Duodenal mucosa (tissue), 2 donors: Measurements from ENCODE around the gene FHOD3.

ENCODE experiments used
- H3K27ac ChIP-seq: one replicate; pipeline ENCODE4 v1.7.0; 2013; ENCODE audit warnings: low read depth, low read length
- H3K27me3 ChIP-seq, 2 donors: one replicate each; pipeline ENCODE4 v1.7.0; 2013; ENCODE audit warnings: low read length in 2 of 2, control low read depth in 1 of 2; ENCODE audit not compliant: insufficient read depth in 2 of 2, control insufficient read depth in 1 of 2
- H3K36me3 ChIP-seq, 2 donors: one replicate each; pipeline ENCODE4 v1.7.0; 2013; ENCODE audit warnings: low read length in 2 of 2, control low read depth in 1 of 2; ENCODE audit not compliant: insufficient read depth in 2 of 2, control insufficient read depth in 1 of 2
- H3K4me1 ChIP-seq, 2 donors: one replicate each; pipeline ENCODE4 v1.7.0; 2013; ENCODE audit warnings: low read length in 2 of 2, control low read depth in 1 of 2; ENCODE audit not compliant: insufficient read depth in 2 of 2, control insufficient read depth in 1 of 2
- H3K4me3 ChIP-seq, 2 donors: one replicate each; pipeline ENCODE4 v1.7.0; 2013; ENCODE audit warnings: low read length in 2 of 2, low read depth in 1 of 2
- H3K9ac ChIP-seq, 2 donors: one replicate each; pipeline ENCODE4 v1.7.0; 2013; ENCODE audit warnings: low read length in 2 of 2, low read depth in 1 of 2
- H3K9me3 ChIP-seq, 2 donors: one replicate each; pipeline ENCODE4 v1.7.0; 2013; ENCODE audit warnings: low read length in 2 of 2, control low read depth in 1 of 2; ENCODE audit not compliant: control insufficient read depth in 1 of 2

FHOD3 gene

DNA sequence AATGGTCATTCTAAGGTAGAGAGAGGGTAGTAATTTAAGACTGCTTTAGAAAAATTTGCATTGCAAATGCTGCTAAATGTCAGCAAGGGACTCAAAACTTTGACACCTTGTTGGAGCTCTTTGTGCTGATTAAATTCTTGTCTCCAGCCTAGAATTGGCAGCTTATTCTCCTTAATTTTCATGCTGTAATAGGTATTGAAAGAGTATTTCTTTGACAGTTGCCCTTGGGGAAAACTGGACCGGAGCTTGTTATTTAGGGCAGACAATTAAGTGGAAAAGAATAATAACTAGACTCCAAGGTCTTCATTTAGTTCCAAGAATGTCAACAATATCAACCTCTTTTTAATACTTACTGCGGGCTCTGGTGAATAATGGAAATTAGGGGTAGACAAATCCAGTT is 267.3 kb downstream of the FHOD3 start:
- Histone ChIP-seq H3K9me3 (no peaks in the 10 kb centered on the region), H3K4me1 (no peaks in the 10 kb centered on the region), H3K9ac (no peak overlapping the region), H3K27ac (no peak overlapping the region), H3K4me3 (no peak overlapping the region), H3K36me3 (no peaks in the 10 kb centered on the region), H3K27me3 (no peaks in the 10 kb centered on the region)

DNA sequence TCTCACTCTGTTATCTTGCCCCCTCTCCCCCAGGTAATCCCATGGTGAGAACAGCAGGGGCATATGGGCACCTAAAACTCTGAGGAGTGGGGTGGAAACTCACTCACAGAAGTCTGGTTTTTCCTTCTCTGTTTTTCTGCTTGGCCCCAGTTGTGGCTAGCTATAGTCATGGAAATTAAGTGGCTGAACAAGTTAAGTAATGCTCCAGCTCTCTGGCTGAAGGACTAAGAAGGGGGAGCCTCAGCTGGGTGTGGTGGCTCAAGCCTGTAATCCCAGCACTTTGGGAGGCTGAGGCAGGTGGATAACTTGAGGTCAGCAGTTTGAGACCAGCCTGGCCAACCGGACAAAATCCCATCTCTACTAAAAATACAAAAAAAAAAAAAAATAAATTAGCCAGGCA is 270.3 kb downstream of the FHOD3 start:
- Histone ChIP-seq H3K4me1 (no peaks in the 10 kb centered on the region), H3K9ac (no peak overlapping the region), H3K27ac (no peak overlapping the region), H3K27me3 (no peaks in the 10 kb centered on the region), H3K36me3 (no peaks in the 10 kb centered on the region), H3K4me3 (no peak overlapping the region), H3K9me3 (no peaks in the 10 kb centered on the region)

GRCh38 chr18:36568487-36568886 is 271.0 kb downstream of the FHOD3 start:
- H3K4me3 ChIP-seq, result no peak overlapping the region
- H3K27ac ChIP-seq, result no peak overlapping the region
- H3K36me3 ChIP-seq, result no peaks in the 10 kb centered on the region
- no peak overlapping the region for H3K9ac ChIP-seq
- no peaks in the 10 kb centered on the region for H3K27me3 ChIP-seq
- H3K4me1 ChIP-seq, result no peaks in the 10 kb centered on the region
- H3K9me3 ChIP-seq, result no peaks in the 10 kb centered on the region

GRCh38 chr18:36572135-36572856 is 274.8 kb downstream of the FHOD3 start:
- no peak overlapping the region for H3K27ac ChIP-seq

GRCh38 chr18:36576339-36576738 is 278.8 kb downstream of the FHOD3 start:
- no peak overlapping the region for H3K4me3 ChIP-seq
- H3K9me3 ChIP-seq, result no peaks in the 10 kb centered on the region
- H3K27me3 ChIP-seq, result no peaks in the 10 kb centered on the region
- no peaks in the 10 kb centered on the region for H3K4me1 ChIP-seq
- H3K36me3 ChIP-seq, result no peaks in the 10 kb centered on the region
- no peak overlapping the region for H3K27ac ChIP-seq
- H3K9ac ChIP-seq, result no peak overlapping the region

More at GRCh38 chr18:36572135-36572856, 274.8 kb downstream of the FHOD3 start:
- H3K36me3 ChIP-seq, result no peaks in the 10 kb centered on the region
- no peak overlapping the region for H3K9ac ChIP-seq
- H3K27me3 ChIP-seq, result no peaks in the 10 kb centered on the region
- no peak overlapping the region for H3K4me3 ChIP-seq
- no peaks in the 10 kb centered on the region for H3K9me3 ChIP-seq
- no peaks in the 10 kb centered on the region for H3K4me1 ChIP-seq

GRCh38 chr18:36578871-36579710 is 281.6 kb downstream of the FHOD3 start:
- Histone ChIP-seq H3K36me3 (no peaks in the 10 kb centered on the region), H3K4me3 (no peak overlapping the region), H3K27me3 (no peaks in the 10 kb centered on the region), H3K4me1 (no peaks in the 10 kb centered on the region), H3K27ac (no peak overlapping the region), H3K9me3 (no peaks in the 10 kb centered on the region), H3K9ac (no peak overlapping the region)

DNA sequence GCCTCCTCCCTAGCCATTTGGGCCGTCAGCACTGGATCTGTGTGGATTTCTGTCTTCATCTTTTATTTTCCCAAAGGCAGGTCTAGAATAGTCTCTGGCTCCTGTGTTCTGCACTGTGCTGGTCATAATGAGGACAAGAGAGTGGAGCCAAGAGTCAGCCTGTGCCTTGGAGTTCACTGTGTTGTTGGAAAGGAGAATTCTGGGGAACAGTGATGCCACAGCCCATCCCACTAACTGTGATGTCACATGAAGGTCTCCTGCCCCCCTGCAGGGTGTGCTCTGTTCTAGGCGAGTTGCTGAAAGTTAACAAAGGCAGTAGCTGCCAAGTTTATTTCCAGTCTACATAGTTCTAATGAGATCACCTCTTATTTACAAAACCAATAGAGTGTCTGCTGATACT is 282.8 kb downstream of the FHOD3 start:
- H3K36me3 ChIP-seq, result no peaks in the 10 kb centered on the region
- no peak overlapping the region for H3K4me3 ChIP-seq
- no peaks in the 10 kb centered on the region for H3K27me3 ChIP-seq
- no peak overlapping the region for H3K9ac ChIP-seq
- no peaks in the 10 kb centered on the region for H3K4me1 ChIP-seq
- H3K27ac ChIP-seq, result no peak overlapping the region
- H3K9me3 ChIP-seq, result no peaks in the 10 kb centered on the region

- Histone ChIP-seq H3K4me1 (no peaks in the 10 kb centered on the region), H3K27me3 (no peaks in the 10 kb centered on the region), H3K9ac (no peak overlapping the region), H3K4me3 (no peak overlapping the region), H3K27ac (no peak overlapping the region), H3K36me3 (no peaks in the 10 kb centered on the region), H3K9me3 (no peaks in the 10 kb centered on the region)
These were observed 283.6 kb downstream of the FHOD3 start for GRCh38 chr18:36580874-36581750.

DNA sequence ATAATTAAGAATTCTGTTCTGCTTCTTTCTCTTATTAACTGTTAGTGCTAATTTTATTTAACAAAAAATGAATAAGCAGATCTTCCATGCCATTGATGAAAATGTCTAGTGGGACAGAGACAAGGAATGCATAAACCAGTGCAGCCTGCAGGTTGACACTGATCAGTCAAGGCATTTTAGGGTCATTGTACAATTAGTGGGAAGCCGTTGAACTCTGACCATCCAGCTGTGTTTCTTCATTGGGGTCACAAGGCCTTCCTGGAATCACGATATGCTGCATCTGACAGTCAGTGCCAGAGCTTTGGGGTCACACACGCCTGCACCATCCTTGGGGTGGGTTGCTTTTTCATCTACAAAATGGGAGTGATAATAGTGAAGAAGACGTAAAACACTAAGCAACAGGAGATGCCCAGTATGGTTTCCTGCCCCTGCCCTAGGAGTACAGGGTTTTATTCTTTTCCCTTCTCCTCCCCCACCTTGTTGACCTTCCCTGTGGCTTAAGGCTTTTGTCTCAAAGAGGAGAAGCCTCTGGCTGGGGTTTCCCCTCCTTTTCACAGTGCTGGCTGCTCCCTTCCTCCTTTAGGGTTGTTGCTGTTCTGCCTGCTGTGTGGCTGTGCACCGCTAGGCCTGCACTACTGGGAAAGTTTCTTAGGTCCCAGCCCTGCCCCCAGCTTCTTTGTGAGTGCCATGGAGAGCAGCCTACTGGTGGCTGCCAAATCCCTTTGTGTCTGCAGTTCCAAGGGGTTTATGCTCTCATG is 285.7 kb downstream of the FHOD3 start:
- H3K9me3 ChIP-seq, result no peaks in the 10 kb centered on the region
- no peak overlapping the region for H3K9ac ChIP-seq
- H3K27ac ChIP-seq, result no peak overlapping the region
- no peaks in the 10 kb centered on the region for H3K4me1 ChIP-seq
- no peaks in the 10 kb centered on the region for H3K27me3 ChIP-seq
- H3K36me3 ChIP-seq, result no peaks in the 10 kb centered on the region
- H3K4me3 ChIP-seq, result no peak overlapping the region
